Measurements from ENCODE around the gene NAV2.

Gene NAV2

GRCh38 chr11:19961225-19961624, 248.6 kb downstream of the NAV2 start:
- no peak for TF ChIP-seq CTCF (IDR thresholded peaks at IDR 0.05; ENCODE audit: low read length, missing control alignments)
- DNase-seq (ENCODE audit: low read depth): no peak
- H3K4me3 ChIP-seq (replicated peaks; ENCODE audit: low read depth, low read length): no peak overlapping the region

DNA sequence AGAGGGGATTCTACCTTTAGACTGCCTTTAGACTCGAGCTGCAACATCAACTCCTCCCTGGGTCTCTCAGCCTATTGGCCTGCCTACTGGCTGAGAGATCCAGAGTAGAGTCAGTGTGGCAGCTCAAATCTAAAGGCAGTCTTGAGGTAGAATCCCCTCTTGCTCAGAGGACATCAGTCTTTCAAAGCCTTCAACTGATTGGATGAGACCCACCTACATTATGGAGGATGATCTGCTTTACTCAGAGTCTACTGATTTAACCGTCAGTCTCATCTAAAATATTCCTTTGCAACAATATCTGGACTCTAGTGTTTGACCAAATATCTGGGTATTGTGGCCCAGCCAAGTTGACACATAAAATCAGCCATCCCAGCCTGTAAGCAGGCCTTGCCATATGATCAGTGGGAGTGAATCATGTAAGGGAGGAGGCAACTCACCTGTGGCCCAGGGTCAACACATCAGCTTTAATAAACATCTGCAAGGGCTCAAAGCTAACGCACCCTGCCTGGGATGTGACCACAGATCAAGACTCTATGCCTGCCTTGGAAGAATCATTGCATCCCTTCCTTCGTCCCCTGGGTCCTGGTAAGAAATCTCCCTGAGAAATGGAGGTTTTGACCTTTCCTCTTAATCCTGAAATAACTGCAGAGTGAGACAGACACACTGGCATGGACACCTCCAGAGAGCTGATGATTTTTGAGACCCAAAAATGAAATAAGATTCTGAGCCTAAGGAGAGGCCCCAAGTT, 249.6 kb downstream of the NAV2 start:
- no peak for TF ChIP-seq CTCF (IDR thresholded peaks at IDR 0.05; ENCODE audit: low read length, missing control alignments)
- H3K4me3 ChIP-seq (replicated peaks; ENCODE audit: low read depth, low read length): no peak overlapping the region
- DNase-seq (ENCODE audit: low read depth): no peak

GRCh38 chr11:19962801-19963175, 250.2 kb downstream of the NAV2 start:
- no peak overlapping the region for H3K4me3 ChIP-seq (replicated peaks; ENCODE audit: low read depth, low read length)
- DNase-seq (ENCODE audit: low read depth): peak; percentile 67
- no peak for TF ChIP-seq CTCF (IDR thresholded peaks at IDR 0.05; ENCODE audit: low read length, missing control alignments)

DNA sequence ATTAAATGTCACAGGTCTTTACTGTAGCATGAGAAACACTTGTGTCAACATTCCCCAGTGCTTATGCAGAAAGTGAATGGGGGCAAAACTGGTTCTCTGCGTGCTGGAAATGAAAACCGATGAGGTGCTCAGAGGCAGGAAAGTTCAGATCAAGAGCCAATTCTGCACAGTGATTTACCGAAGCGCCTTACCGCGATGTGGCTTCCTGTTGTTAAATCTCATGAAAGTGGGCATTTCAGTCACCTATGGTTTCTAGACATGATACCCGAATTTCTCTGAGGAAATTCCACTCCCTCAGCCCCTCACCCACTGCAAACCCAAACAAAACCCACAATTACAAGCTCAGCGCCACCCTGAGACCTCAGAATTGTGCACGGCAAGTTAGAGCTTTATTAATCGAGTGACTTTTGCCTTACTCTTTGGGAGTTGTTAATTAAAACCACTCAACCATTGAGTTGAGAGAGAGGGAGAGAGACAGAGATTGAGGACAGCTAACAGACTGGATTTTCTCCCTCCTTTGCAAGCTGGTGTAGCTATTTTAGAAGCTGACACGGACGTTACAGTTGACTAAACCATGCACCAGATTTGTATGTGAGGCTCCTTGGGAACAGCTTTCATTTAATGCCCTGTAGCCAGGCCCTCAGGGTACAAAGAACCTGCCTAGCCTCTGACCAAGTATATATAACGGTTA, 251.2 kb downstream of the NAV2 start:
- H3K4me3 ChIP-seq (replicated peaks; ENCODE audit: low read depth, low read length): no peak overlapping the region
- no peak for TF ChIP-seq CTCF (IDR thresholded peaks at IDR 0.05; ENCODE audit: low read length, missing control alignments)
- DNase-seq (ENCODE audit: low read depth): no peak

DNA sequence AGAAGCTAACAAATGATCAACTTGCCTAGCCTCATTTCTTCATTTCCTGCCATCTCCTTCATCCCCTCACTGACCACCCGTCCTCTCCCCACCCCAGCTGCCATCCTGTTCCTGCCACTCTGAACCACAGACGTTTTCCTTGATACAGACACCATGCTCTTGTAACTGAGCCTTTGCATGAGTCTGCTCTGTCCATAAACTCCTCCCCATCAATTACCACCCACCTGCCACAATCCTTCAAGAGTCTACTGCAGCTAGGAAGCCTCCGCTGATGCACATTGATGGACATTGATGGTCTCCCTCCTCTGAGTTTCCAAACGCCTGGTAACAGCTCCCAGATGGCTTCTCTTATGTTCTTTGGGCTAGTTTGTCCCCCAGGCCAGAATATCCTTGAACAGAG, 253.8 kb downstream of the NAV2 start:
- DNase-seq (ENCODE audit: low read depth): no peak
- TF ChIP-seq CTCF (IDR thresholded peaks at IDR 0.05; ENCODE audit: low read length, missing control alignments): no peak
- H3K4me3 ChIP-seq (replicated peaks; ENCODE audit: low read depth, low read length): no peak overlapping the region

GRCh38 chr11:19966927-19967326, 254.3 kb downstream of the NAV2 start:
- no peak for TF ChIP-seq CTCF (IDR thresholded peaks at IDR 0.05; ENCODE audit: low read length, missing control alignments)
- no peak overlapping the region for H3K4me3 ChIP-seq (replicated peaks; ENCODE audit: low read depth, low read length)
- DNase-seq (ENCODE audit: low read depth): no peak

All from fibroblast of pulmonary artery (primary cell).